PC-9 (cell line): Measurements from ENCODE around the gene YWHAQ.

ENCODE experiments used
- CTCF ChIP-seq: fragments of 200-600 bp; sonication (generic); conservative IDR thresholded peaks from 2 replicates; pipeline ENCODE4 v1.6.1; 2017; ENCODE audit warnings: mixed run types, antibody characterized with exemption, mild to moderate bottlenecking, moderate library complexity
- EZH2 ChIP-seq: fragments of 200-600 bp; sonication (generic); IDR thresholded peaks from 2 replicates; pipeline ENCODE4 v1.8.0; 2017; ENCODE audit warnings: antibody characterized with exemption, low read depth

GRCh38 chr2:9630736-9631552, at the start of gene YWHAQ:
- TF ChIP-seq CTCF (no peak), EZH2 (no peak)
